Mucosa of rectum (tissue), 2 donors: ENCODE measurements around the gene SLC26A5.
"Not testable (repeated sequence)": the region's sequence is repeated elsewhere in the genome, so short reads cannot be mapped to it uniquely, and the experiment has no call there.

Source experiments
- H3K27ac ChIP-seq, 2 donors: one replicate each; pipeline ENCODE4 v1.7.0; 2013; ENCODE audit warnings: inconsistent platforms in 2 of 2, low read depth in 2 of 2, low read length in 2 of 2
- H3K27me3 ChIP-seq, 2 donors: one replicate each; pipeline ENCODE4 v1.7.0; 2013; ENCODE audit warnings: low read length in 2 of 2; ENCODE audit not compliant: control insufficient read depth in 2 of 2, insufficient read depth in 2 of 2
- H3K36me3 ChIP-seq, 2 donors: one replicate each; pipeline ENCODE4 v1.7.0; 2013; ENCODE audit warnings: low read length in 2 of 2; ENCODE audit not compliant: control insufficient read depth in 2 of 2, insufficient read depth in 2 of 2
- H3K4me1 ChIP-seq, 2 donors: one replicate each; pipeline ENCODE4 v1.7.0; 2013; ENCODE audit warnings: low read length in 2 of 2, mild to moderate bottlenecking in 1 of 2; ENCODE audit not compliant: control insufficient read depth in 2 of 2, insufficient read depth in 2 of 2
- H3K4me3 ChIP-seq, 2 donors: one replicate each; pipeline ENCODE4 v1.7.0; 2013; ENCODE audit warnings: low read length in 2 of 2
- H3K9ac ChIP-seq, 2 donors: one replicate each; pipeline ENCODE4 v1.7.0; 2013; ENCODE audit warnings: low read length in 2 of 2, low read depth in 1 of 2, mild to moderate bottlenecking in 1 of 2
- H3K9me3 ChIP-seq, 2 donors: one replicate each; pipeline ENCODE4 v1.7.0; 2013; ENCODE audit warnings: low read length in 2 of 2; ENCODE audit not compliant: control insufficient read depth in 2 of 2
- donor health status: healthy.
- donor health status: Normal muscosa, but diverticular disease.

Gene SLC26A5, protein sequence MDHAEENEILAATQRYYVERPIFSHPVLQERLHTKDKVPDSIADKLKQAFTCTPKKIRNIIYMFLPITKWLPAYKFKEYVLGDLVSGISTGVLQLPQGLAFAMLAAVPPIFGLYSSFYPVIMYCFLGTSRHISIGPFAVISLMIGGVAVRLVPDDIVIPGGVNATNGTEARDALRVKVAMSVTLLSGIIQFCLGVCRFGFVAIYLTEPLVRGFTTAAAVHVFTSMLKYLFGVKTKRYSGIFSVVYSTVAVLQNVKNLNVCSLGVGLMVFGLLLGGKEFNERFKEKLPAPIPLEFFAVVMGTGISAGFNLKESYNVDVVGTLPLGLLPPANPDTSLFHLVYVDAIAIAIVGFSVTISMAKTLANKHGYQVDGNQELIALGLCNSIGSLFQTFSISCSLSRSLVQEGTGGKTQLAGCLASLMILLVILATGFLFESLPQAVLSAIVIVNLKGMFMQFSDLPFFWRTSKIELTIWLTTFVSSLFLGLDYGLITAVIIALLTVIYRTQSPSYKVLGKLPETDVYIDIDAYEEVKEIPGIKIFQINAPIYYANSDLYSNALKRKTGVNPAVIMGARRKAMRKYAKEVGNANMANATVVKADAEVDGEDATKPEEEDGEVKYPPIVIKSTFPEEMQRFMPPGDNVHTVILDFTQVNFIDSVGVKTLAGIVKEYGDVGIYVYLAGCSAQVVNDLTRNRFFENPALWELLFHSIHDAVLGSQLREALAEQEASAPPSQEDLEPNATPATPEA

DNA sequence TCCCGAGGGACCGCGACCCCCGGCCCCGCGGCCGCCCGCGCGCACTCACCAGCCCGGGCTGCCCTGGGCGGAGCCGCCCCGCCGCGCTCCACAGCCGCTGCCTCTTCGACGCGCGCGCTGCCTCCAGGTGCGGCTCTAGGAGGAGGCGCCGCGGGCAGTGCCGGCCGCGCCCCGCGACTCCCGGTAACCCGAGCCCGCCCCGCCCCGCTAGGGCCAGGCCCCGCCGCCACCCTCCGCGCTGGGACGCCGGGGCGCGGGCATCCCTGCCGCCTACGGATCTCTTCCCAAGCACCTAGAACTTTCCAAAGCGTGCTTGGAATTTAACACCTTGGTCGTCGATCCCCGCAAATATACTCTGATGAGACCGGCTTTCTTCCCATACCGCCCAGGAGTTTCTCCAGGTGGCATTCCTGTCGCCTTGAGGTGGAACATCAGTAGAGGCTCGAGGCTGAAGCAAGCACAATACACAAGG is at the start of gene SLC26A5:
Gene SLC26A5, minus strand, starts transcription at position 159 of the 472 bp plus-strand sequence. CDS start 24,693 bp downstream, outside the sequence.
- H3K9me3 ChIP-seq: no peaks in the 10 kb centered on the region
- H3K27ac ChIP-seq: no peak within 1 kb of the TSS
- peak within 1 kb of the TSS; percentile 67 to 73 for H3K4me3 ChIP-seq
- peak within 1 kb of the TSS in 1 of 2 donors; percentile 23 for H3K9ac ChIP-seq
- peaks cover 14 to 19% of the 10 kb centered on the region in 2 donors for H3K27me3 ChIP-seq
- no peaks in the 10 kb centered on the region for H3K36me3 ChIP-seq
- peaks cover 6 to 10% of the 10 kb centered on the region in 2 donors for H3K4me1 ChIP-seq

DNA sequence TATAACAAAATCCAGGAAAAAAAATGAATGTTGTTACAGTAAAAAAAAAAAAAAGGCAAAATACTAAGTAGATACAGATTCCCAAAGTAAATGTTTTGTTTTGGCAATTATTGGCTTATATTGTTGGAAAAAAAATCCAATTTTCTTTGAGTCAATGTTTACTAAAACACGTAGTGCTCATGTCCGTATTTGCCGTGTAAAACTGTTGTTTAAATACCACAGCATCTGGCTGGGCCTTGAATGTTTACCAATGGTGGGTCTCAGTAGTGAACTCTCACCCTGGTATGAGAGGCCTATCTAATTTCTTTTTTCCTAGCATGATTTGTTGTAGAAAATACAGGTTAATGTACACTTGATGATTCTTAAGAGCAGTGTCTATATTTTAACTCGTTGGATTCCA is 41.4 kb upstream of the SLC26A5 start:
- Histone ChIP-seq H3K9me3 (no peaks in the 10 kb centered on the region), H3K9ac (no peak overlapping the region)

DNA sequence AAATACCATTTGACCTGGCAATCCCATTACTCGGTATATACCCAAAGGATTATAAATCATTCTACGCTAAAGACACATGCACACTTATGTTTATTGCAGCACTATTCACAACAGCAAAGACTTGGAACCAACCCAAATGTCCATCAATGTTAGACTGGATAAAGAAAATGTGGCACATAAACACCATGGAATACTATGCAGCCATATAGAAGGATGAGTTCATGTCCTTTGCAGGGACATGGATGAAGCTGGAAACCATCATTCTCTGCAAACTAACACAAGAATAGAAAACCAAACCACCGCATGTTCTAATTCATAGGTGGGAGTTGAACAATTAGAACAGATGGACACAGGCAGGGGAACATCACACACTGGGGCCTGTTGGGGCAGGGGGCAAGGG is 40.9 kb upstream of the SLC26A5 start:
- not testable (repeated sequence) for H3K36me3 ChIP-seq, H3K9ac ChIP-seq, H3K4me1 ChIP-seq

More for the DNA sequence above, 41.4 kb upstream of the SLC26A5 start:
- H3K36me3 ChIP-seq: no peaks in the 10 kb centered on the region
- H3K4me3 ChIP-seq: no peak overlapping the region
- no peak overlapping the region for H3K27ac ChIP-seq
- no peaks in the 10 kb centered on the region for H3K4me1 ChIP-seq
- no peaks in the 10 kb centered on the region for H3K27me3 ChIP-seq

GRCh38 chr7:103480771-103481170 is 34.8 kb upstream of the SLC26A5 start:
- Histone ChIP-seq H3K9ac (no peak overlapping the region), H3K4me1 (no peaks in the 10 kb centered on the region), H3K27me3 (no peaks in the 10 kb centered on the region), H3K36me3 (no peaks in the 10 kb centered on the region), H3K27ac (no peak overlapping the region), H3K4me3 (no peak overlapping the region), H3K9me3 (no peaks in the 10 kb centered on the region)

More for the DNA sequence above, 40.9 kb upstream of the SLC26A5 start:
- not testable (repeated sequence) for H3K4me3 ChIP-seq, H3K27me3 ChIP-seq, H3K9me3 ChIP-seq, H3K27ac ChIP-seq

DNA sequence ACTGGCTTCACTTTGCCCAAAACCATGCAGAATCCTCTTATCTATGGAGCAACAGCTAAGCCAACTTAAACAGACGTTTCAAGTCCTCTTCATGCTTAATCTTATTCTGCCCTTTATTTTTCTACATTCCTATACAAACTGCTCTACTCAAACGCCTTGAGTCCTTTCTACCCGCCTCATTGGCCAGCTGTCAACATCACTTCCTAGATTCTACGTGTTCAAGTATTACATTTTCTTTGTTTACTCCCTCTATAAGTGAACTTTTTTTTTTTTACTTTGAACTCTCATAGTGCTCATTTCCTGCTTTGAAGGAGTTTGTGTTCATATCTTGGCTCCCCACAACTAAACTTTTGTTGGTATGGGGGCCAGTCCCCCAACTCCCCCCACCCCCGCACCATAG is 28.9 kb upstream of the SLC26A5 start:
- Histone ChIP-seq H3K27ac (no peak overlapping the region), H3K36me3 (no peaks in the 10 kb centered on the region), H3K4me3 (no peak overlapping the region), H3K9me3 (no peaks in the 10 kb centered on the region), H3K4me1 (no peaks in the 10 kb centered on the region), H3K9ac (no peak overlapping the region), H3K27me3 (no peaks in the 10 kb centered on the region)

GRCh38 chr7:103469095-103469948 is 23.3 kb upstream of the SLC26A5 start:
- no peak overlapping the region for H3K27ac ChIP-seq
- H3K9me3 ChIP-seq: no peaks in the 10 kb centered on the region

DNA sequence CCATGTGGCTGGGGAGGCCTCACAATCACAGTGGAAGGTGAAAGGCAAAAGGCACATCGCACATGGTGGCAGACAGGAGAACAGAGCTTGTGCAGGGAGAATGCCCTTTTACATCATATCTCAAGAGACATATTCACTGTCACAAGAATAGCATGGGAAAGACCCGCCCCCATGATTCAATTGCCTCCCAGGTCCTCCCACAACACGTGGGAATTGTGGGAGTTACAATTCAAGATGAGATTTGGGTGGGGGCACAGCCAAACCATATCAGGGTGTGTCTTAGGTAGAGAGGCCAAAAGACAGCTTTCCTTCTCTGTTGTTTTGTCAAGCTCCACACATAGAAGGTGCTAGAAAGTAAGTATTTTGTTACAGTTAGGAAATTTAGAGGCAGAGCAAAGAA is 20.8 kb upstream of the SLC26A5 start:
- Histone ChIP-seq H3K27ac (no peak overlapping the region), H3K9me3 (no peaks in the 10 kb centered on the region), H3K9ac (no peak overlapping the region), H3K4me1 (no peaks in the 10 kb centered on the region), H3K27me3 (no peaks in the 10 kb centered on the region), H3K36me3 (no peaks in the 10 kb centered on the region), H3K4me3 (no peak overlapping the region)

More at GRCh38 chr7:103469095-103469948, 23.3 kb upstream of the SLC26A5 start:
- H3K4me1 ChIP-seq: no peaks in the 10 kb centered on the region
- no peaks in the 10 kb centered on the region for H3K27me3 ChIP-seq
- no peaks in the 10 kb centered on the region for H3K36me3 ChIP-seq
- H3K9ac ChIP-seq: no peak overlapping the region
- no peak overlapping the region for H3K4me3 ChIP-seq

GRCh38 chr7:103462358-103462757 is 16.4 kb upstream of the SLC26A5 start:
- H3K36me3 ChIP-seq: no peaks in the 10 kb centered on the region

GRCh38 chr7:103447073-103447960 is 1.3 kb upstream of the SLC26A5 start:
- Histone ChIP-seq H3K27ac (no peak overlapping the region), H3K9me3 (no peaks in the 10 kb centered on the region), H3K9ac (no peak overlapping the region), H3K36me3 (no peaks in the 10 kb centered on the region), H3K27me3 (peaks cover 14 to 19% of the 10 kb centered on the region in 2 donors), H3K4me1 (peaks cover 6 to 10% of the 10 kb centered on the region in 2 donors), H3K4me3 (no peak overlapping the region)

More at GRCh38 chr7:103462358-103462757, 16.4 kb upstream of the SLC26A5 start:
- Histone ChIP-seq H3K9me3 (no peaks in the 10 kb centered on the region), H3K4me3 (no peak overlapping the region), H3K27me3 (no peaks in the 10 kb centered on the region), H3K4me1 (no peaks in the 10 kb centered on the region), H3K27ac (no peak overlapping the region), H3K9ac (no peak overlapping the region)
